ENCODE results near the gene GAK.

GAK gene

DNA sequence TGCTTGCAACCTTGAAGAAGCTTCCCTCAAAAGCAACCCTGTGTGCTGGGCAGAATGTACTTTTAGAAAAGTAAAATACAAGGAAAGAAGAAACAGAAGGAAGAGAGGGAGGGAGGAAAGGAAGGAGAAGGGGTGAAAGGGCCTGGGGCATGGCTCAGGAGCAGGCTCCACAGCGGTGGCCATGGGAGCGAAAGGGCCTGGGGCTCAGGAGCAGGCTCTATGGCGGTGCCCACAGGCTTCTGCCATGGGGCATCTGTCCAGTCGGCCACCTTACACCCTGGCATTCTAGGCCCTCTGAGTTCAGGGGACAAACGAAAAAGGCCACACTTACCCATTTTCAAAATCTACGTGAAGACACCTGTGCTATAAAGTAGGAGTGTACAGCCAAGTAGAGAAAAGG is 31.4 kb downstream of the GAK start:
- H3K27me3 ChIP-seq = no peaks in the 10 kb centered on the region
- H3K9me3 ChIP-seq = peaks cover 2% of the 10 kb centered on the region; the same call in 1 of the 2 replicates
- peaks cover 10% of the 10 kb centered on the region for H3K36me3 ChIP-seq
- DNase-seq = no peak
- TF ChIP-seq, protein P1, sequence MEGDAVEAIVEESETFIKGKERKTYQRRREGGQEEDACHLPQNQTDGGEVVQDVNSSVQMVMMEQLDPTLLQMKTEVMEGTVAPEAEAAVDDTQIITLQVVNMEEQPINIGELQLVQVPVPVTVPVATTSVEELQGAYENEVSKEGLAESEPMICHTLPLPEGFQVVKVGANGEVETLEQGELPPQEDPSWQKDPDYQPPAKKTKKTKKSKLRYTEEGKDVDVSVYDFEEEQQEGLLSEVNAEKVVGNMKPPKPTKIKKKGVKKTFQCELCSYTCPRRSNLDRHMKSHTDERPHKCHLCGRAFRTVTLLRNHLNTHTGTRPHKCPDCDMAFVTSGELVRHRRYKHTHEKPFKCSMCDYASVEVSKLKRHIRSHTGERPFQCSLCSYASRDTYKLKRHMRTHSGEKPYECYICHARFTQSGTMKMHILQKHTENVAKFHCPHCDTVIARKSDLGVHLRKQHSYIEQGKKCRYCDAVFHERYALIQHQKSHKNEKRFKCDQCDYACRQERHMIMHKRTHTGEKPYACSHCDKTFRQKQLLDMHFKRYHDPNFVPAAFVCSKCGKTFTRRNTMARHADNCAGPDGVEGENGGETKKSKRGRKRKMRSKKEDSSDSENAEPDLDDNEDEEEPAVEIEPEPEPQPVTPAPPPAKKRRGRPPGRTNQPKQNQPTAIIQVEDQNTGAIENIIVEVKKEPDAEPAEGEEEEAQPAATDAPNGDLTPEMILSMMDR (IDR thresholded peaks at IDR 0.05; ENCODE audit: low read depth, low read length) = no peak
- H3K4me1 ChIP-seq = no peaks in the 10 kb centered on the region
- no peak overlapping the region for H3K4me3 ChIP-seq (ENCODE audit: low read depth, low read length)

DNA sequence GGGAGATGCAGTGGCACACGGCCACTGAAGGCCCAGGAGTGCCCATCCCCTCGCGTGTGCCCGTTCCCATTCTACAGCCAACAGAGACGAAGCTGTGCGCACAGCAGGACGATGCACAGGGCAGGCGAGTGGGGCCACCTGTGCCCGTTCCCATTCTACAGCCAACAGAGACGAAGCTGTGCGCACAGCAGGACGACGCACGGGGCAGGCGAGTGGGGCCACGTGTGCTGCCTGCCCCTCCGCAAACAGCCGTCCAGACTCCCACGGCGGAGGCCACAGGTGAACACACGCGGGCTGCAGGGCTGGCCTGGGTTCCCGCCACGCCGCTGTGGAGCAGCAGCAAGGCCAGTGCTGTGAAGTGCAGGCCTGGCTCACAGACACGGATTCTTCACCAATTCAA is 32.0 kb downstream of the GAK start:
- H3K9me3 ChIP-seq = no peaks in the 10 kb centered on the region
- no peak for DNase-seq
- TF ChIP-seq, protein P1 (IDR thresholded peaks at IDR 0.05; ENCODE audit: low read depth, low read length) = no peak
- no peak overlapping the region for H3K4me3 ChIP-seq (ENCODE audit: low read depth, low read length)
- H3K27me3 ChIP-seq = no peaks in the 10 kb centered on the region
- no peaks in the 10 kb centered on the region for H3K4me1 ChIP-seq
- peaks cover 10% of the 10 kb centered on the region for H3K36me3 ChIP-seq

DNA sequence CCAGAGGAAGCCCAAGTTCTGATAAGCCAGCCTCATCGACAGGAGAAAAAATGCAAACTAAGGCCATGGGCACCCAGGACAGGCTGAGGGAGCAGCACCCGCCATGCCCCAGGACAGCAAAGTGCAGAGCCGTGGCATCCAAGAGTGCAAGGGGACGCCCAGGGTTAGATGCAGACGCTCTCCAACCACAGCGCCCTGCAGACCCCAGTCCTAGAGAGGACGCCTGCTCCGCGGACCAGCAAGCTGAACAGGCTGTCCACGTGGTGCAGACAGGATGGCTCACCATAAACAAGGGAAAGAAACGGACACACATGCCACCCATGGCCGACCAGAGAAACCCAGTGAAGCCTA is 32.6 kb downstream of the GAK start:
- TF ChIP-seq, protein P1 (IDR thresholded peaks at IDR 0.05; ENCODE audit: low read depth, low read length) = no peak
- H3K27me3 ChIP-seq = no peaks in the 10 kb centered on the region
- no peaks in the 10 kb centered on the region for H3K4me1 ChIP-seq
- DNase-seq = no peak
- H3K36me3 ChIP-seq = peaks cover 8% of the 10 kb centered on the region
- no peak overlapping the region for H3K4me3 ChIP-seq (ENCODE audit: low read depth, low read length)
- H3K9me3 ChIP-seq = no peaks in the 10 kb centered on the region

DNA sequence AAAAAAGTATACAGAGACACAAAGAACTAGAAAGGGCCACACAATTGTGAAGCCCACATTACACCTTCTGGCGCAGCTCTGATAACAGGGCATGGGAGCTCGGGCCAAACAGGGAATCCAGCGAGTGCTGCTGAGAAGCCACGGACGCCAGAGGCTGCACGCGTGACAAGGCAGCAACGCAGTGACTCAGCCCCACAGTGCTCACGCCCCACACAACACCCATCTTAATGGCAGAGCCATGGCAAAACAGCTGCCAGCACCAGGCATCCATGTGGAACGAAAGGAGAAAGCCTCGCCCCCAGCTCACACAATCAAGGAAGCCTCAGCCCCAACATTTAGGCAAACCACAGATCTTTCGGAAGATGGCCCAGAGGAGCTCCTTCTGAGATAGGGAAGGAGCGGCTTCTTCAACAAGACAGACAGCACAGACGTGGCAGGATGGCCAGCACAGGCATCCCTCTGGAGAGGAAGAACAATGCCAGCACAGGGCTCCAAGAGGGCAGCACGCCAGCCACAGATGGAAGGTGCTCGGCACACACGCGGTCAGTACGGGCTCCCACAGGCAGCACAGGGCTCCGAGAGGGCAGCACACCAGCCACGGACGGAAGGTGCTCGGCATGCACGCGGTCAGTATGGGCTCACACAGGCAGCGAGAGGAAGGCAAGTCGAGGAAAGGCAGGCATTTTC is 33.1 kb downstream of the GAK start:
- DNase-seq = no peak
- H3K9me3 ChIP-seq = no peaks in the 10 kb centered on the region
- no peaks in the 10 kb centered on the region for H3K4me1 ChIP-seq
- TF ChIP-seq, protein P1 (IDR thresholded peaks at IDR 0.05; ENCODE audit: low read depth, low read length) = no peak
- H3K4me3 ChIP-seq (ENCODE audit: low read depth, low read length) = no peak overlapping the region
- H3K27me3 ChIP-seq = no peaks in the 10 kb centered on the region
- peaks cover 8% of the 10 kb centered on the region for H3K36me3 ChIP-seq

DNA sequence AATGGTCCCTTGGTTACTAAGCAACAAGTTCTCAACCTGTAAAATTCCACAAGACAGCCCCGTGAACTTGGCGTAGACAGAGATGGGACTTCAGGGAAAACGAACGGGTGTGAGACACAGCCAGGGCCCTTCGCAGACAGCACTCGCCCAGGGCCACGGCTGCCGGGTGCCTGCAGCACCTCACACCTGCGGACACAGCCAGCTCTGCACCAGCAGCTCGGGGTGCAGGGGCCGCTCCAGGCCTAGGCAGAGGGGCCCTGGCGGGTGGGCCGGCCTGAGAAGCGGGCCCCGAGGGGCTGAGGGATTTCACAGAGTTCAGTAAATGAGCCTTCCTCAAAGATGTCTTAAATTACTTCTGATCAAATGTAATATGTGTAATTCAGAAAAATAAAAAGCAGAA is 34.0 kb downstream of the GAK start:
- DNase-seq = no peak
- Histone ChIP-seq H3K27me3 (no peaks in the 10 kb centered on the region), H3K9me3 (no peaks in the 10 kb centered on the region), H3K4me1 (no peaks in the 10 kb centered on the region), H3K36me3 (peaks cover 8% of the 10 kb centered on the region), H3K4me3 (ENCODE audit: low read depth, low read length) (no peak overlapping the region)
- TF ChIP-seq, protein P1 (IDR thresholded peaks at IDR 0.05; ENCODE audit: low read depth, low read length) = no peak

DNA sequence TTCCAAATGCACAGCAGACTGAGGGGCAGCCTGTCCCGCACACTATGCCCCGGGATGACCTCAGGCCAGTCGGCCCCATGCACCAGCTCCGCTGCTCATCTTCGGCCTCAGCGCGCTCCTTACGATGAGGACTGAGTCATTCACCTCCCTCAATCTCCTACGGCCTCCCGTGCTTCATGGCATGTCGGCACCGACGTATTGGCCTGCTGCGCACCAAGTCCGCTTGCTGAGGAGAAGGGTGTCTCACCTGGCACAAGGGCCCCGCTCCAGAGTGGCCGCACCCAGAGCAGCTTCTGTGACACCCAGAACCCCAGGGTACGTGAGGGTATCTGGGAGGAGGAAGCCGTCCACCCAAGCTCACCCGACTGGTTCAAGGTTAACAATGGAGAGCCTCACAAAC is 35.5 kb downstream of the GAK start:
- TF ChIP-seq, protein P1 (IDR thresholded peaks at IDR 0.05; ENCODE audit: low read depth, low read length) = no peak
- Histone ChIP-seq H3K9me3 (no peaks in the 10 kb centered on the region), H3K27me3 (no peaks in the 10 kb centered on the region), H3K4me3 (ENCODE audit: low read depth, low read length) (no peak overlapping the region), H3K36me3 (peaks cover 12% of the 10 kb centered on the region), H3K4me1 (no peaks in the 10 kb centered on the region)
- DNase-seq = no peak

Measured in BE2C (cell line).